GM10266 (cell line): ENCODE results near the gene PITPNB.
A peak's percentile ranks its signal among the peaks of the same experiment; 100 is the strongest.

Source experiments
- DNase-seq: peaks from one replicate; pipeline ENCODE4 v3.0.0; 2012; ENCODE audit errors: extremely low spot score
- CTCF ChIP-seq: IDR thresholded peaks from 2 replicates; pipeline ENCODE4 v1.5.1; 2012; ENCODE audit warnings: mild to moderate bottlenecking, low read depth; ENCODE audit not compliant: control insufficient read depth, insufficient read depth; ENCODE audit errors: missing control alignments

The PITPNB gene

GRCh38 chr22:27918341-27919221 is 475 bp downstream of the PITPNB start:
- no peak for TF ChIP-seq CTCF
- peak; percentile 53 for DNase-seq

GRCh38 chr22:27915986-27916385 is 3.1 kb downstream of the PITPNB start:
- TF ChIP-seq CTCF = no peak
- DNase-seq = no peak

GRCh38 chr22:27913162-27913741 is 5.8 kb downstream of the PITPNB start:
- no peak for DNase-seq
- no peak for TF ChIP-seq CTCF

GRCh38 chr22:27912101-27912500 is 7.0 kb downstream of the PITPNB start:
- TF ChIP-seq CTCF = no peak
- no peak for DNase-seq

GRCh38 chr22:27911330-27911729 is 7.7 kb downstream of the PITPNB start:
- DNase-seq = no peak
- no peak for TF ChIP-seq CTCF

GRCh38 chr22:27906241-27906640 is 12.8 kb downstream of the PITPNB start:
- DNase-seq = no peak
- TF ChIP-seq CTCF = no peak

- no peak for DNase-seq
- TF ChIP-seq CTCF = no peak
Observed at GRCh38 chr22:27905653-27906052, 13.4 kb downstream of the PITPNB start.
